Calu3 (cell line): ENCODE data around the gene HERPUD1. TPM values are rescaled to one million over a fixed set of nuclear protein-coding genes. Genes with fewer than 3 reads are reported as not detected.

ENCODE experiments used
- BruUV-seq: library from RNA; stranded (reverse); fragments of 400-500 nt; replicated peaks from 2 replicates; lab custom pipeline; 2021; lab: Mats Ljungman, UMichigan
- CTCF ChIA-PET: fragments of 300-600 bp; sonication (Branson Sonifier 250); formaldehyde crosslinking; loops from one replicate; lab custom pipeline; 2022; ENCODE audit warnings: antibody characterized with exemption; lab: Charles Lee
- DNase-seq: peaks from one replicate; pipeline ENCODE4 v3.0.0; 2022
- H3K27ac Mint-ChIP-seq: one replicate; pipeline ENCODE4 v1.8.0; 2022; ENCODE audit warnings: mixed read lengths; ENCODE audit not compliant: unreplicated experiment
- H3K27me3 Mint-ChIP-seq: one replicate; pipeline ENCODE4 v1.8.0; 2022; ENCODE audit warnings: mixed read lengths; ENCODE audit not compliant: unreplicated experiment
- H3K36me3 Mint-ChIP-seq: one replicate; pipeline ENCODE4 v1.8.0; 2022; ENCODE audit warnings: mild to moderate bottlenecking, moderate library complexity, mixed read lengths; ENCODE audit not compliant: insufficient read depth, unreplicated experiment
- H3K4me1 Mint-ChIP-seq: one replicate; pipeline ENCODE4 v1.8.0; 2022; ENCODE audit warnings: mild to moderate bottlenecking, low read depth, mixed read lengths; ENCODE audit not compliant: unreplicated experiment
- H3K4me3 Mint-ChIP-seq: one replicate; pipeline ENCODE4 v1.8.0; 2022; ENCODE audit warnings: mild to moderate bottlenecking, low read depth, moderate library complexity, mixed read lengths; ENCODE audit not compliant: unreplicated experiment
- H3K9me3 Mint-ChIP-seq: one replicate; pipeline ENCODE4 v1.8.0; 2022; ENCODE audit warnings: low read depth, mixed read lengths; ENCODE audit not compliant: unreplicated experiment
- intact Hi-C: fragments of 100-400 bp; cut with micrococcal nuclease; formaldehyde crosslinking; loops from one replicate; pipeline ENCODE4 v1.10.0; 2022; ENCODE audit not compliant: unreplicated experiment
- microRNA-seq: library from miRNA; unstranded; fragments of <30 nt; microRNA quantifications from one replicate; pipeline ENCODE4 v1.2.0, GENCODE V29; 2022
- total RNA-seq: library from RNA; stranded (reverse); gene quantifications from 2 replicates; pipeline ENCODE4 v1.2.3, GENCODE V29; 2022
- TF ChIP-seq, protein P1 (sequence below): fragments of 200-600 bp; IDR thresholded peaks from one replicate; pipeline ENCODE4 v1.8.0; 2022; ENCODE audit warnings: antibody characterized with exemption; ENCODE audit not compliant: unreplicated experiment

The HERPUD1 gene
- total RNA-seq, 1 experiment from 2014 or later, result 116 TPM

- no peak overlapping the region for H3K27ac Mint-ChIP-seq
- CTCF ChIA-PET, result interaction anchor here (0.7 kb wide), 2 partner anchors 10 to 20 kb away, joined by 4 read pairs; no protein-coding TSS in a partner anchor
- H3K9me3 Mint-ChIP-seq, result no peaks in the 10 kb centered on the region
- H3K36me3 Mint-ChIP-seq, result peaks cover 11% of the 10 kb centered on the region
- H3K27me3 Mint-ChIP-seq, result peaks cover 32% of the 10 kb centered on the region
- intact Hi-C loops, result no loop called here
- BruUV-seq, result no TSS peak
- DNase-seq, result no peak
- H3K4me3 Mint-ChIP-seq, result no peak overlapping the region
- TF ChIP-seq, protein P1, sequence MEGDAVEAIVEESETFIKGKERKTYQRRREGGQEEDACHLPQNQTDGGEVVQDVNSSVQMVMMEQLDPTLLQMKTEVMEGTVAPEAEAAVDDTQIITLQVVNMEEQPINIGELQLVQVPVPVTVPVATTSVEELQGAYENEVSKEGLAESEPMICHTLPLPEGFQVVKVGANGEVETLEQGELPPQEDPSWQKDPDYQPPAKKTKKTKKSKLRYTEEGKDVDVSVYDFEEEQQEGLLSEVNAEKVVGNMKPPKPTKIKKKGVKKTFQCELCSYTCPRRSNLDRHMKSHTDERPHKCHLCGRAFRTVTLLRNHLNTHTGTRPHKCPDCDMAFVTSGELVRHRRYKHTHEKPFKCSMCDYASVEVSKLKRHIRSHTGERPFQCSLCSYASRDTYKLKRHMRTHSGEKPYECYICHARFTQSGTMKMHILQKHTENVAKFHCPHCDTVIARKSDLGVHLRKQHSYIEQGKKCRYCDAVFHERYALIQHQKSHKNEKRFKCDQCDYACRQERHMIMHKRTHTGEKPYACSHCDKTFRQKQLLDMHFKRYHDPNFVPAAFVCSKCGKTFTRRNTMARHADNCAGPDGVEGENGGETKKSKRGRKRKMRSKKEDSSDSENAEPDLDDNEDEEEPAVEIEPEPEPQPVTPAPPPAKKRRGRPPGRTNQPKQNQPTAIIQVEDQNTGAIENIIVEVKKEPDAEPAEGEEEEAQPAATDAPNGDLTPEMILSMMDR, result no peak
- H3K4me1 Mint-ChIP-seq, result peaks cover 11% of the 10 kb centered on the region
Measured at GRCh38 chr16:56993204-56993603, 61.3 kb downstream of the HERPUD1 start.

GRCh38 chr16:56994311-56994710, 62.4 kb downstream of the HERPUD1 start:
- Mint-ChIP-seq H3K27me3 (peaks cover 21% of the 10 kb centered on the region), H3K4me1 (peaks cover 9% of the 10 kb centered on the region), H3K9me3 (no peaks in the 10 kb centered on the region), H3K4me3 (no peak overlapping the region), H3K36me3 (peaks cover 8% of the 10 kb centered on the region), H3K27ac (no peak overlapping the region)
- CTCF ChIA-PET, result no interaction called here
- BruUV-seq, result no TSS peak
- TF ChIP-seq, protein P1, result no peak
- intact Hi-C loops, result no loop called here
- DNase-seq, result no peak

Small RNA genes within 50 kb of the gene (microRNA-seq; reads per million reads assigned to microRNA genes)
- not detected for gene MIR6863

Other genes starting within 250 kb of the HERPUD1 start
- 5.3 and 15.4 TPM in 2 replicates for gene MT1X, start 249.7 kb upstream of the HERPUD1 start, total RNA-seq
- 120 and 123 TPM in 2 replicates for gene NUP93, start 202.0 kb upstream of the HERPUD1 start, total RNA-seq
- not detected in 2 replicates for gene SLC12A3, start 66.9 kb upstream of the HERPUD1 start, total RNA-seq
- gene CETP, start 29.8 kb downstream of the HERPUD1 start, total RNA-seq, result not detected in 2 replicates
- gene NLRC5, start 57.4 kb downstream of the HERPUD1 start, total RNA-seq, result 18.0 and 42.3 TPM in 2 replicates
- 12.9 and 14.5 TPM in 2 replicates for gene CPNE2, start 160.4 kb downstream of the HERPUD1 start, total RNA-seq